SK-N-SH (cell line): Measurements from ENCODE around the gene EIF2B5. TPM values are rescaled to one million over a fixed set of nuclear protein-coding genes. Genes with fewer than 3 reads are reported as not detected.

ENCODE experiments used
- CTCF ChIA-PET: fragments of 300-600, 350-600 bp; formaldehyde crosslinking; extraction: SDS; loops from one replicate; lab custom pipeline; 2021; lab: Yijun Ruan, JAX
- POLR2A ChIA-PET: fragments of 350-600 bp; sonication (Branson Sonifier 250); formaldehyde crosslinking; extraction: SDS; loops from one replicate; lab custom pipeline; 2020; ENCODE audit warnings: antibody characterized with exemption, inconsistent platforms; lab: Yijun Ruan, JAX
- DNase-seq: peaks from one replicate; pipeline ENCODE4 v3.0.0; 2012
- H2AFZ ChIP-seq: fragments of 200-600 bp; sonication (generic); 2 replicates; pipeline ENCODE4 v1.8.1; 2016; ENCODE audit warnings: antibody characterized with exemption, mild to moderate bottlenecking, low read depth
- H3F3A ChIP-seq: fragments of 200-600 bp; sonication (generic); replicated peaks from 2 replicates; pipeline ENCODE3; 2016; ENCODE audit warnings: antibody characterized with exemption, mild to moderate bottlenecking; ENCODE audit not compliant: insufficient read depth
- H3K27ac ChIP-seq, 2 experiments: fragments of 200-500 bp in 1 of 2; fragments of 200-600 bp in 1 of 2; sonication (Bioruptor generic) in 1 of 2; sonication (generic), shearing (Covaris generic) in 1 of 2; 2 replicates each; pipeline versions ENCODE4 v1.5.1 to v1.6.1; 2014 to 2016; ENCODE audit warnings: low read depth in 2 of 2, inconsistent platforms in 1 of 2, low read length in 1 of 2, mild to moderate bottlenecking in 1 of 2, mixed read lengths in 1 of 2
- H3K27me3 ChIP-seq: fragments of 200-600 bp; sonication (generic), shearing (Covaris generic); 2 replicates; pipeline ENCODE4 v1.6.1; 2016; ENCODE audit warnings: mixed run types; ENCODE audit not compliant: insufficient read depth
- H3K36me3 ChIP-seq, 2 experiments: fragments of 200-500 bp in 1 of 2; fragments of 200-600 bp in 1 of 2; sonication (Bioruptor generic) in 1 of 2; sonication (generic) in 1 of 2; replicated peaks in 1 of 2; 2 replicates each; pipeline versions ENCODE3 to v1.5.1; 2014 to 2016; ENCODE audit warnings: low read length in 1 of 2, mild to moderate bottlenecking in 1 of 2; ENCODE audit not compliant: insufficient read depth in 2 of 2, control insufficient read depth in 1 of 2
- H3K4me1 ChIP-seq, 2 experiments: fragments of 200-500 bp in 1 of 2; fragments of 200-600 bp in 1 of 2; sonication (Bioruptor generic) in 1 of 2; sonication (generic), shearing (Covaris generic) in 1 of 2; 2 replicates each; pipeline versions ENCODE4 v1.5.1 to v1.6.1; 2014 to 2016; ENCODE audit warnings: low read depth in 1 of 2, low read length in 1 of 2, mixed run types in 1 of 2; ENCODE audit not compliant: insufficient read depth in 2 of 2, control insufficient read depth in 1 of 2
- H3K4me2 ChIP-seq: fragments of 200-600 bp; sonication (generic), shearing (Covaris generic); 2 replicates; pipeline ENCODE4 v1.6.1; 2017; ENCODE audit warnings: mixed run types
- H3K4me3 ChIP-seq, 2 experiments: fragments of 200-500 bp in 1 of 2; fragments of 200-600 bp in 1 of 2; sonication (Bioruptor generic) in 1 of 2; sonication (generic), shearing (Covaris generic) in 1 of 2; 2 replicates each; pipeline versions ENCODE4 v1.5.1 to v1.8.1; 2014 to 2016; ENCODE audit warnings: low read depth in 2 of 2, inconsistent platforms in 1 of 2, low read length in 1 of 2, mild to moderate bottlenecking in 1 of 2, mixed read lengths in 1 of 2, moderate library complexity in 1 of 2
- H3K79me2 ChIP-seq: fragments of 200-600 bp; sonication (generic); 2 replicates; pipeline ENCODE4 v1.8.1; 2017; ENCODE audit warnings: mild to moderate bottlenecking; ENCODE audit not compliant: insufficient read depth
- H3K9ac ChIP-seq: fragments of 200-600 bp; sonication (generic); 2 replicates; pipeline ENCODE4 v1.6.1; 2017; ENCODE audit warnings: mixed run types
- H3K9me2 ChIP-seq: fragments of 200-600 bp; sonication (generic); 2 replicates; pipeline ENCODE4 v1.6.1; 2017; ENCODE audit warnings: mixed run types
- H3K9me3 ChIP-seq: fragments of 200-600 bp; sonication (generic); 2 replicates; pipeline ENCODE4 v1.6.1; 2017; ENCODE audit warnings: mixed run types, mild to moderate bottlenecking, moderate library complexity
- H4K20me1 ChIP-seq: fragments of 200-600 bp; sonication (generic); 2 replicates; pipeline ENCODE4 v1.6.1; 2017; ENCODE audit warnings: mild to moderate bottlenecking, mixed run types; ENCODE audit not compliant: insufficient read depth
- ELF1 ChIP-seq: IDR thresholded peaks from 2 replicates; pipeline ENCODE4 v1.4.0; 2012
- FOSL2 ChIP-seq: IDR thresholded peaks from 2 replicates; pipeline ENCODE4 v1.4.0; 2012; ENCODE audit warnings: low read depth, mild to moderate bottlenecking, moderate library complexity, borderline replicate concordance
- GATA2 ChIP-seq: sonication (generic); formaldehyde crosslinking; IDR thresholded peaks from 2 replicates; pipeline ENCODE4 v1.5.0; 2020; ENCODE audit warnings: mild to moderate bottlenecking, missing genetic modification reagents
- NRF1 ChIP-seq: IDR thresholded peaks from 2 replicates; pipeline ENCODE4 v1.6.1; 2012; ENCODE audit warnings: low read depth, mild to moderate bottlenecking, low read length
- RFX5 ChIP-seq: IDR thresholded peaks from 2 replicates; pipeline ENCODE4 v1.6.1; 2012; ENCODE audit warnings: mild to moderate bottlenecking, improper control_type of control experiment, low read length
- RXRA ChIP-seq: IDR thresholded peaks from 2 replicates; pipeline ENCODE4 v1.4.0; 2012; ENCODE audit warnings: low read depth, mild to moderate bottlenecking, borderline replicate concordance
- WGBS: methylation state at CpG from one replicate; pipeline ENCODE4 v1.1.6; 2017; ENCODE audit warnings: low lambda C conversion rate; 5-methylcytosine and 5-hydroxymethylcytosine counted together
- polyA plus RNA-seq, 3 experiments: library from polyadenylated mRNA; depleted of rRNA; stranded (reverse); fragments of >200 nt; gene quantifications; 2 replicates each; pipeline ENCODE4 v1.2.3, GENCODE V29; 2012
- TF ChIP-seq, protein P1 (sequence below): fragments of 200-600 bp; sonication (generic); IDR thresholded peaks from 2 replicates; pipeline ENCODE4 v1.6.1; 2017; ENCODE audit warnings: antibody characterized with exemption, mild to moderate bottlenecking, moderate library complexity
- TF ChIP-seq, protein P2 (sequence below): IDR thresholded peaks from 2 replicates; pipeline ENCODE4 v1.4.0; 2012; ENCODE audit warnings: low read depth, borderline replicate concordance
- TF ChIP-seq, protein P3 (sequence below): IDR thresholded peaks from 2 replicates; pipeline ENCODE4 v1.4.0; 2012; ENCODE audit warnings: low read depth, borderline replicate concordance

Gene EIF2B5
- polyA plus RNA-seq, 1 of the 3 experiments (the other 2 are of a cell fraction) = 46.8 TPM

DNA sequence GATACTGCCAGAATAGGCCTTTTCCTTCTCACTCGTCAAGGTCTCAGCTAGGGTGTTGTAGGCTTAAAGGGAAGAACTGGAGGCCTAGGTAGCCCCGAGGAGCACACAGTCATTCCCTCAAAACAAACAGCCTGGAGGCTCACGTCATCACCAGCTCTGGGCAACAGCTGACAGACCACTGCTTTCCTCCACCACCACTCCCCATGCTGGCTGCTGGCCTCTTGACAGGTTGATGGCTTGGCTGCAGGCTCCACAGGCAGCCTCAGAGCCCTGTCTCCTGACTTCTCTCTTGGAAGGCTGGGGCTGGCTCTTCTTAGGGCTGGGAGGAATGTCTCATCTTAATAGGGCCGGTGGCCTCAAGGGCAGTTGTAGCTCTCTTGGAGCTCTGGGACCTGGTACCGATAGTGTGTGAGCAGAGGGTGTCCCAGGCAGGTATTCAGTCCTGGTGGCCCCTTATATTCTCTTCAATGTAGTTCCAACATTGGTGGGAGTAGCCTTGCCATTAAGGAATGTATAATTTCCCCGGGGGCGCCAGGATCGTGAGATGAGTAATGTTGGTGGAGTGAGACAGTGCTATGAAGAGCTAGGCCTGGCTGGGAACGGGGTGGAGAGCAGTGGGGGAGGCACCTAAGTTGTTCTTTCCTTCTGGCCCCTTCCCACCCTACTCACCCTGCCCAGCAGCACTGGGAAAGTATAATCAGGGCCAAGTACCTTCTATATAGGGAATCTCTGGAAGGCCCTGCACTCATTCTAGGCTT, 33.4 kb downstream of the EIF2B5 start (continued):
- TF ChIP-seq, protein P1, sequence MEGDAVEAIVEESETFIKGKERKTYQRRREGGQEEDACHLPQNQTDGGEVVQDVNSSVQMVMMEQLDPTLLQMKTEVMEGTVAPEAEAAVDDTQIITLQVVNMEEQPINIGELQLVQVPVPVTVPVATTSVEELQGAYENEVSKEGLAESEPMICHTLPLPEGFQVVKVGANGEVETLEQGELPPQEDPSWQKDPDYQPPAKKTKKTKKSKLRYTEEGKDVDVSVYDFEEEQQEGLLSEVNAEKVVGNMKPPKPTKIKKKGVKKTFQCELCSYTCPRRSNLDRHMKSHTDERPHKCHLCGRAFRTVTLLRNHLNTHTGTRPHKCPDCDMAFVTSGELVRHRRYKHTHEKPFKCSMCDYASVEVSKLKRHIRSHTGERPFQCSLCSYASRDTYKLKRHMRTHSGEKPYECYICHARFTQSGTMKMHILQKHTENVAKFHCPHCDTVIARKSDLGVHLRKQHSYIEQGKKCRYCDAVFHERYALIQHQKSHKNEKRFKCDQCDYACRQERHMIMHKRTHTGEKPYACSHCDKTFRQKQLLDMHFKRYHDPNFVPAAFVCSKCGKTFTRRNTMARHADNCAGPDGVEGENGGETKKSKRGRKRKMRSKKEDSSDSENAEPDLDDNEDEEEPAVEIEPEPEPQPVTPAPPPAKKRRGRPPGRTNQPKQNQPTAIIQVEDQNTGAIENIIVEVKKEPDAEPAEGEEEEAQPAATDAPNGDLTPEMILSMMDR = no peak
- TF ChIP-seq RXRA = no peak
- no peak for TF ChIP-seq RFX5
- no peak for TF ChIP-seq ELF1
- TF ChIP-seq, protein P2, sequence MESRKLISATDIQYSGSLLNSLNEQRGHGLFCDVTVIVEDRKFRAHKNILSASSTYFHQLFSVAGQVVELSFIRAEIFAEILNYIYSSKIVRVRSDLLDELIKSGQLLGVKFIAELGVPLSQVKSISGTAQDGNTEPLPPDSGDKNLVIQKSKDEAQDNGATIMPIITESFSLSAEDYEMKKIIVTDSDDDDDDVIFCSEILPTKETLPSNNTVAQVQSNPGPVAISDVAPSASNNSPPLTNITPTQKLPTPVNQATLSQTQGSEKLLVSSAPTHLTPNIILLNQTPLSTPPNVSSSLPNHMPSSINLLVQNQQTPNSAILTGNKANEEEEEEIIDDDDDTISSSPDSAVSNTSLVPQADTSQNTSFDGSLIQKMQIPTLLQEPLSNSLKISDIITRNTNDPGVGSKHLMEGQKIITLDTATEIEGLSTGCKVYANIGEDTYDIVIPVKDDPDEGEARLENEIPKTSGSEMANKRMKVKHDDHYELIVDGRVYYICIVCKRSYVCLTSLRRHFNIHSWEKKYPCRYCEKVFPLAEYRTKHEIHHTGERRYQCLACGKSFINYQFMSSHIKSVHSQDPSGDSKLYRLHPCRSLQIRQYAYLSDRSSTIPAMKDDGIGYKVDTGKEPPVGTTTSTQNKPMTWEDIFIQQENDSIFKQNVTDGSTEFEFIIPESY = no peak
- TF ChIP-seq, protein P3, sequence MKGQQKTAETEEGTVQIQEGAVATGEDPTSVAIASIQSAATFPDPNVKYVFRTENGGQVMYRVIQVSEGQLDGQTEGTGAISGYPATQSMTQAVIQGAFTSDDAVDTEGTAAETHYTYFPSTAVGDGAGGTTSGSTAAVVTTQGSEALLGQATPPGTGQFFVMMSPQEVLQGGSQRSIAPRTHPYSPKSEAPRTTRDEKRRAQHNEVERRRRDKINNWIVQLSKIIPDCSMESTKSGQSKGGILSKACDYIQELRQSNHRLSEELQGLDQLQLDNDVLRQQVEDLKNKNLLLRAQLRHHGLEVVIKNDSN = no peak
- no peak for TF ChIP-seq NRF1

DNA sequence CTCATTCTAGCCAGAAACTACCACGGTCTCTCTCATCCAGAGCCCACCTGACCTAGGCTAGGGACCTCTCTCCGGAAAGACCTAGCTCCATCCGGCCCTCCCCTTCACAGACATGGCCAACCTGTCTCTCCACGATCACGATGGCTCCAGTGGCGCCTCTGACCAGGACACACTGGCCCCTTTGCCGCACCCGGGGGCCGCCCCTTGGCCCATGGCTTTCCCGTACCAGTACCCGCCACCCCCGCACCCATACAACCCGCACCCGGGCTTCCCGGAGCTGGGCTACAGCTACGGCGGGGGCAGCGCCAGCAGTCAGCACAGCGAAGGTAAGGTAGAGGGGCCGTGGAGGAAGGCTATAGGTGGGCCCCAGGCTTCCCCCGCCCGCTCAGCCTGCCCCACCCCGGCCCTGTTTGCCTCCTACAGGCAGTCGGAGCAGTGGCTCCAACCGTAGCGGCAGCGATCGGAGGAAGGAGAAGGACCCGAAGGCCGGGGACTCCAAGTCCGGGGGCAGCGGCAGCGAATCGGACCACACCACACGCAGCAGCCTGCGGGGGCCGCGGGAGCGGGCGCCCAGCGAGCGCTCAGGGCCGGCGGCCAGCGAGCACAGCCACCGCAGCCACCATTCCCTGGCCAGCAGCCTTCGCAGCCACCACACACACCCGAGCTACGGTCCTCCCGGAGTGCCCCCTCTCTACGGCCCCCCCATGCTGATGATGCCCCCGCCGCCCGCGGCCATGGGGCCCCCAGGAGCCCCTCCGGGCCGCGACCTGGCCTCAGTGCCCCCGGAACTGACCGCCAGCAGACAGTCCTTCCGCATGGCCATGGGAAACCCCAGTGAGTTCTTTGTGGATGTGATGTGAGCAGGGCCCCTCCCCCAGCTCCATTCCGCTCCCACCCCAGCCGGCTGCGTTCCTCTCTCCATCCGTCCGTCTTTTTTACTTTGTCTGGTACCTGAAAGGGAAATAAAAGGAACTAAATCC, 35.0 kb downstream of the EIF2B5 start:
- Histone ChIP-seq H3K79me2 (peaks cover 6% of the 10 kb centered on the region), H3K4me2 (no peak overlapping the region), H3K36me3 (peaks cover 34 to 77% of the 10 kb centered on the region in 2 experiments), H3K4me1 (peaks cover 7 to 8% of the 10 kb centered on the region in 2 experiments; a peak in 3 of 4 replicates), H3K4me3 (no peak overlapping the region), H3K9me3 (no peaks in the 10 kb centered on the region), H3F3A (peaks cover 21% of the 10 kb centered on the region), H3K27me3 (no peaks in the 10 kb centered on the region), H3K9me2 (no peaks in the 10 kb centered on the region), H3K9ac (no peak overlapping the region), H3K27ac (no peak overlapping the region), H4K20me1 (peaks cover 11% of the 10 kb centered on the region), H2AFZ (no peak overlapping the region)
- no peak for DNase-seq
- no peak for TF ChIP-seq FOSL2
- no peak for TF ChIP-seq GATA2 (CRISPR knock-in tag)
- ChIA-PET POLR2A (no interaction called here), CTCF (interaction anchor here (0.7 to 1.2 kb wide), 3 partner anchors 12 to 115 kb away, joined by 3 read pairs; no protein-coding TSS in a partner anchor)
- 97% methylated on average over 19 of the region's 66 CpGs for WGBS
